Measurements from ENCODE around the gene ZAP70.

DNA sequence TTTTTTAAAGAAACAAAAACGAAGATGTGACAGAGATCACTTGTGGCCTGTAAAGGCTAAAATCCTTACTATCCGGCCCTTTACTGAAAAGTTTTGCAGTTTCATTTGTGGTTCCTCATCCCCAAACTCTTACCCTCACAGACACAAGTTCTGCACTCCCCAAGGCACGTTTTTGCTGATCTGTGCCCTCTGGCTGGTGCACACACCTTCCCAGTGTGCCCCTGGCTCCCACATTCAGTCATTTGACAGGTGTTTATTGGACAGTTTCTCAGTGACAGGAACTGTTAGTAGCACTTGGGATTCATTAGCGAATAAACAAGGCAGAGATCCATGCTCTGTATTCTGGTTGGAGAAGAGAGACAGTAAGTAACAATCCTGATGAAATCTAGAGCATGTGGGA, 22.8 kb downstream of the ZAP70 start:
- TF ChIP-seq, protein P1, sequence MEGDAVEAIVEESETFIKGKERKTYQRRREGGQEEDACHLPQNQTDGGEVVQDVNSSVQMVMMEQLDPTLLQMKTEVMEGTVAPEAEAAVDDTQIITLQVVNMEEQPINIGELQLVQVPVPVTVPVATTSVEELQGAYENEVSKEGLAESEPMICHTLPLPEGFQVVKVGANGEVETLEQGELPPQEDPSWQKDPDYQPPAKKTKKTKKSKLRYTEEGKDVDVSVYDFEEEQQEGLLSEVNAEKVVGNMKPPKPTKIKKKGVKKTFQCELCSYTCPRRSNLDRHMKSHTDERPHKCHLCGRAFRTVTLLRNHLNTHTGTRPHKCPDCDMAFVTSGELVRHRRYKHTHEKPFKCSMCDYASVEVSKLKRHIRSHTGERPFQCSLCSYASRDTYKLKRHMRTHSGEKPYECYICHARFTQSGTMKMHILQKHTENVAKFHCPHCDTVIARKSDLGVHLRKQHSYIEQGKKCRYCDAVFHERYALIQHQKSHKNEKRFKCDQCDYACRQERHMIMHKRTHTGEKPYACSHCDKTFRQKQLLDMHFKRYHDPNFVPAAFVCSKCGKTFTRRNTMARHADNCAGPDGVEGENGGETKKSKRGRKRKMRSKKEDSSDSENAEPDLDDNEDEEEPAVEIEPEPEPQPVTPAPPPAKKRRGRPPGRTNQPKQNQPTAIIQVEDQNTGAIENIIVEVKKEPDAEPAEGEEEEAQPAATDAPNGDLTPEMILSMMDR (IDR thresholded peaks at IDR 0.05): no peak
- no peak for TF ChIP-seq POLR2AphosphoS5 (IDR thresholded peaks at IDR 0.05)
